ENCODE measurements around the gene PRSS22. TPM values are rescaled to one million over a fixed set of nuclear protein-coding genes. Genes with fewer than 3 reads are reported as not detected.

The PRSS22 gene
- total RNA-seq, 2 donors from 2014 or later = 18.6 to 30.9 TPM

- intact Hi-C loops (cut with DNase I) = no loop called here
- H3K4me3 ChIP-seq = no peak overlapping the region
- H3K27ac ChIP-seq = no peak overlapping the region
- TF ChIP-seq CTCF (IDR thresholded peaks at IDR 0.05) (no peak), POLR2A (IDR thresholded peaks at IDR 0.05) (no peak), POLR2AphosphoS5 (IDR thresholded peaks at IDR 0.05) (no peak)
- whole genome bisulfite sequencing = 51% methylated on average over 3 of the region's 3 CpGs
- no peak for DNase-seq (ENCODE audit: low spot score)
- H3K9me3 ChIP-seq = no peaks in the 10 kb centered on the region
- no peaks in the 10 kb centered on the region for H3K27me3 ChIP-seq (replicated peaks; ENCODE audit: insufficient read depth)
- no peaks in the 10 kb centered on the region for H3K4me1 ChIP-seq (replicated peaks)
- no peaks in the 10 kb centered on the region for H3K36me3 ChIP-seq
Measured at GRCh38 chr16:2846511-2847310, 11.3 kb downstream of the PRSS22 start.

GRCh38 chr16:2845116-2845515 lies 12.9 kb downstream of the PRSS22 start:
- H3K9me3 ChIP-seq = no peaks in the 10 kb centered on the region
- no peaks in the 10 kb centered on the region for H3K27me3 ChIP-seq (replicated peaks; ENCODE audit: insufficient read depth)
- DNase-seq (ENCODE audit: low spot score) = no peak
- H3K4me3 ChIP-seq = no peak overlapping the region
- no peaks in the 10 kb centered on the region for H3K4me1 ChIP-seq (replicated peaks)
- no peak for TF ChIP-seq POLR2A (IDR thresholded peaks at IDR 0.05)
- no peak for TF ChIP-seq CTCF (IDR thresholded peaks at IDR 0.05)
- TF ChIP-seq POLR2AphosphoS5 (IDR thresholded peaks at IDR 0.05) = no peak
- 80% methylated on average over 5 of the region's 5 CpGs for WGBS
- no peak overlapping the region for H3K27ac ChIP-seq
- H3K36me3 ChIP-seq = no peaks in the 10 kb centered on the region
- intact Hi-C loops (cut with DNase I) = no loop called here

GRCh38 chr16:2843526-2843925 lies 14.4 kb downstream of the PRSS22 start:
- DNase-seq (ENCODE audit: low spot score) = no peak
- Histone ChIP-seq H3K9me3 (no peaks in the 10 kb centered on the region), H3K36me3 (no peaks in the 10 kb centered on the region), H3K27me3 (replicated peaks; ENCODE audit: insufficient read depth) (no peaks in the 10 kb centered on the region), H3K27ac (no peak overlapping the region), H3K4me1 (replicated peaks) (no peaks in the 10 kb centered on the region), H3K4me3 (no peak overlapping the region)
- intact Hi-C loops (cut with DNase I) = no loop called here
- TF ChIP-seq POLR2A (IDR thresholded peaks at IDR 0.05) = no peak
- WGBS = 89% methylated on average over 8 of the region's 8 CpGs

GRCh38 chr16:2842340-2843000 lies 15.5 kb downstream of the PRSS22 start:
- intact Hi-C loops (cut with DNase I) = no loop called here
- no peak for TF ChIP-seq POLR2A (IDR thresholded peaks at IDR 0.05)
- TF ChIP-seq POLR2AphosphoS5 (IDR thresholded peaks at IDR 0.05) = no peak
- peak in 2 of 4 experiments; percentile 24 to 33 for TF ChIP-seq CTCF (IDR thresholded peaks at IDR 0.05)
- H3K27me3 ChIP-seq (replicated peaks; ENCODE audit: insufficient read depth) = no peaks in the 10 kb centered on the region
- no peaks in the 10 kb centered on the region for H3K36me3 ChIP-seq
- no peaks in the 10 kb centered on the region for H3K4me1 ChIP-seq (replicated peaks)
- H3K27ac ChIP-seq = no peak overlapping the region
- no peaks in the 10 kb centered on the region for H3K9me3 ChIP-seq
- no peak for DNase-seq (ENCODE audit: low spot score)
- WGBS = 41% methylated on average over 39 of the region's 40 CpGs
- peak overlapping the region in 1 of 2 donors; percentile 12 for H3K4me3 ChIP-seq

GRCh38 chr16:2841606-2842339 lies 16.2 kb downstream of the PRSS22 start:
- no peaks in the 10 kb centered on the region for H3K27me3 ChIP-seq (replicated peaks; ENCODE audit: insufficient read depth)
- no peak for TF ChIP-seq POLR2A (IDR thresholded peaks at IDR 0.05)
- no peak for TF ChIP-seq POLR2AphosphoS5 (IDR thresholded peaks at IDR 0.05)
- TF ChIP-seq CTCF (IDR thresholded peaks at IDR 0.05) = no peak
- H3K4me3 ChIP-seq = no peak overlapping the region
- 71% methylated on average over 16 of the region's 18 CpGs for WGBS
- H3K36me3 ChIP-seq = no peaks in the 10 kb centered on the region
- H3K4me1 ChIP-seq (replicated peaks) = no peaks in the 10 kb centered on the region
- no peak overlapping the region for H3K27ac ChIP-seq
- no peaks in the 10 kb centered on the region for H3K9me3 ChIP-seq
- DNase-seq (ENCODE audit: low spot score) = no peak
- intact Hi-C loops (cut with DNase I) = no loop called here

Data from prostate gland (tissue), 2 donors.